WTC11 (cell line): Measurements from ENCODE around the gene TSR3. TPM values are rescaled to one million over a fixed set of nuclear protein-coding genes. Genes with fewer than 3 reads are reported as not detected.

Source experiments
- ATAC-seq: fragments of 200-7000 bp; cut with Tn5 transposase; 2 replicates; pipeline ENCODE4 v1.10.0; 2021; ENCODE audit warnings: mild to moderate bottlenecking, moderate library complexity
- CTCF ChIA-PET: fragments of 300-600 bp; sonication (Branson Sonifier 250); formaldehyde crosslinking; loops from one replicate; lab custom pipeline; 2021; ENCODE audit warnings: antibody characterized with exemption; lab: Charles Lee
- POLR2A ChIA-PET: fragments of 350-600 bp; sonication (Branson Sonifier 250); formaldehyde crosslinking; loops from one replicate; lab custom pipeline; 2021; ENCODE audit warnings: antibody characterized with exemption; lab: Charles Lee
- DNase-seq: peaks from one replicate; pipeline ENCODE4 v3.0.0; 2021; ENCODE audit warnings: low spot score
- H3K27ac Mint-ChIP-seq: 2 replicates; pipeline ENCODE4 v1.8.0; 2021; ENCODE audit warnings: mixed read lengths
- H3K27me3 Mint-ChIP-seq: 2 replicates; pipeline ENCODE4 v1.8.0; 2021; ENCODE audit warnings: low read depth, mild to moderate bottlenecking, moderate library complexity, mixed read lengths
- H3K36me3 Mint-ChIP-seq: 2 replicates; pipeline ENCODE4 v1.8.0; 2021; ENCODE audit warnings: mixed read lengths
- H3K4me1 Mint-ChIP-seq: 2 replicates; pipeline ENCODE4 v1.8.0; 2022; ENCODE audit warnings: mixed read lengths
- H3K4me3 Mint-ChIP-seq: 2 replicates; pipeline ENCODE4 v1.8.0; 2021; ENCODE audit warnings: mild to moderate bottlenecking, moderate library complexity, mixed read lengths
- H3K9me3 Mint-ChIP-seq: 2 replicates; pipeline ENCODE4 v1.8.0; 2021; ENCODE audit warnings: mixed read lengths
- AFF4 ChIP-seq: sonication (generic); formaldehyde crosslinking; IDR thresholded peaks from 2 replicates; pipeline ENCODE4 v1.8.1; 2023; ENCODE audit warnings: mild to moderate bottlenecking, missing genetic modification reagents, borderline replicate concordance
- ATF1 ChIP-seq: sonication (generic); formaldehyde crosslinking; IDR thresholded peaks from 2 replicates; pipeline ENCODE4 v1.8.1; 2023; ENCODE audit warnings: mild to moderate bottlenecking, moderate library complexity, missing genetic modification reagents
- ATF3 ChIP-seq: sonication (generic); formaldehyde crosslinking; conservative IDR thresholded peaks from 2 replicates; pipeline ENCODE4 v1.8.1; 2022; ENCODE audit warnings: mild to moderate bottlenecking, missing genetic modification reagents
- CREB1 ChIP-seq: sonication (generic); formaldehyde crosslinking; IDR thresholded peaks from 2 replicates; pipeline ENCODE4 v1.8.0; 2023; ENCODE audit warnings: mild to moderate bottlenecking, missing genetic modification reagents
- E2F4 ChIP-seq: sonication (generic); formaldehyde crosslinking; IDR thresholded peaks from 2 replicates; pipeline ENCODE4 v1.8.1; 2022; ENCODE audit warnings: low read depth, mild to moderate bottlenecking, moderate library complexity, missing genetic modification reagents, borderline replicate concordance
- E2F5 ChIP-seq: sonication (generic); formaldehyde crosslinking; IDR thresholded peaks from 2 replicates; pipeline ENCODE4 v1.8.1; 2022; ENCODE audit warnings: mild to moderate bottlenecking, moderate library complexity, missing genetic modification reagents
- ELF4 ChIP-seq: sonication (generic); formaldehyde crosslinking; IDR thresholded peaks from 2 replicates; pipeline ENCODE4 v1.8.1; 2022; ENCODE audit warnings: low read depth, mild to moderate bottlenecking, moderate library complexity, missing genetic modification reagents
- IRF2 ChIP-seq: sonication (generic); formaldehyde crosslinking; IDR thresholded peaks from 2 replicates; pipeline ENCODE4 v1.8.0; 2022; ENCODE audit warnings: low read depth, missing genetic modification reagents, borderline replicate concordance
- MAX ChIP-seq: sonication (generic); formaldehyde crosslinking; IDR thresholded peaks from 2 replicates; pipeline ENCODE4 v1.8.0; 2022; ENCODE audit warnings: mild to moderate bottlenecking, missing genetic modification reagents
- NR2C2 ChIP-seq: sonication (generic); formaldehyde crosslinking; IDR thresholded peaks from 2 replicates; pipeline ENCODE4 v1.8.0; 2022; ENCODE audit warnings: mild to moderate bottlenecking, missing genetic modification reagents
- TP53 ChIP-seq: sonication (generic); formaldehyde crosslinking; IDR thresholded peaks from 2 replicates; pipeline ENCODE4 v1.8.1; 2023; ENCODE audit warnings: mild to moderate bottlenecking, missing genetic modification reagents
- ZNF121 ChIP-seq: sonication (generic); formaldehyde crosslinking; IDR thresholded peaks from 2 replicates; pipeline ENCODE4 v1.8.0; 2023; ENCODE audit warnings: missing genetic modification reagents
- ZNF138 ChIP-seq: sonication (generic); formaldehyde crosslinking; conservative IDR thresholded peaks from 2 replicates; pipeline ENCODE4 v1.8.1; 2022; ENCODE audit warnings: mild to moderate bottlenecking, moderate library complexity, missing genetic modification reagents
- ZNF263 ChIP-seq: sonication (generic); formaldehyde crosslinking; IDR thresholded peaks from 2 replicates; pipeline ENCODE4 v1.8.1; 2022; ENCODE audit warnings: low read depth, mild to moderate bottlenecking, moderate library complexity, missing genetic modification reagents
- ZNF281 ChIP-seq: sonication (generic); formaldehyde crosslinking; IDR thresholded peaks from 2 replicates; pipeline ENCODE4 v1.8.0; 2023; ENCODE audit warnings: mild to moderate bottlenecking, missing genetic modification reagents
- ZNF532 ChIP-seq: fragments of 250-450 bp; sonication (Bioruptor Pico); IDR thresholded peaks from 2 replicates; pipeline ENCODE4 v1.9.0; 2021; ENCODE audit warnings: mild to moderate bottlenecking, borderline replicate concordance
- total RNA-seq: library from RNA; stranded (reverse); gene quantifications from 3 replicates; pipeline ENCODE4 v1.2.3, GENCODE V29; 2021

The TSR3 gene
- total RNA-seq, 1 experiment from 2014 or later: 66.3 TPM

GRCh38 chr16:1362807-1363206 is 11.1 kb upstream of the TSR3 start:
- H3K27me3 Mint-ChIP-seq: no peaks in the 10 kb centered on the region
- H3K36me3 Mint-ChIP-seq: peaks cover 15% of the 10 kb centered on the region
- CTCF ChIA-PET: interaction anchor here (0.6 to 3.8 kb wide), 24 partner anchors 7 to 176 kb away, joined by 3 to 31 read pairs (median 4); partner anchors contain the start of genes UNKL and UQCC4
- no peak overlapping the region for H3K4me3 Mint-ChIP-seq
- ATAC-seq: no peak
- TF ChIP-seq TP53 (CRISPR knock-in tag) (no peak), E2F4 (CRISPR knock-in tag) (no peak), ZNF263 (CRISPR knock-in tag) (no peak), ZNF138 (CRISPR knock-in tag) (no peak), IRF2 (CRISPR knock-in tag) (no peak), ZNF121 (CRISPR knock-in tag) (no peak), ELF4 (CRISPR knock-in tag) (no peak), CREB1 (no peak), E2F5 (CRISPR knock-in tag) (no peak), ATF1 (no peak), ZNF532 (CRISPR knock-in tag) (no peak), MAX (CRISPR knock-in tag) (no peak), AFF4 (no peak), ZNF281 (CRISPR knock-in tag) (no peak), NR2C2 (CRISPR knock-in tag) (no peak), ATF3 (CRISPR knock-in tag) (no peak)
- TF ChIP-seq, all 79 proteins: peak for 0
- no peaks in the 10 kb centered on the region for H3K9me3 Mint-ChIP-seq
- no peak for DNase-seq
- POLR2A ChIA-PET: interaction anchor here (0.6 kb wide), 1 partner anchor 131 kb away, joined by 3 read pairs; no protein-coding TSS in a partner anchor
- no peaks in the 10 kb centered on the region for H3K4me1 Mint-ChIP-seq
- no peak overlapping the region for H3K27ac Mint-ChIP-seq
